Activated B cell treated with CpG ODN at 0.5 μM for 24 hours (primary cell): ENCODE measurements around the gene VEGFB. TPM values are rescaled to one million over a fixed set of nuclear protein-coding genes. Genes with fewer than 3 reads are reported as not detected.

ENCODE experiments used
- ATAC-seq: fragments of 200-7000 bp; cut with Tn5 transposase; one replicate; pipeline ENCODE4 v1.10.0; 2021; ENCODE audit warnings: low read depth, mild to moderate bottlenecking, moderate library complexity
- CTCF ChIA-PET: fragments of 350-600 bp; sonication (Branson Sonifier 250); formaldehyde crosslinking; loops from one replicate; lab custom pipeline; 2021; ENCODE audit warnings: antibody characterized with exemption; lab: Charles Lee
- POLR2A ChIA-PET: fragments of 350-600 bp; sonication (Branson Sonifier 250); formaldehyde crosslinking; loops from one replicate; lab custom pipeline; 2021; ENCODE audit warnings: antibody characterized with exemption; lab: Charles Lee
- DNase-seq: peaks from one replicate; pipeline ENCODE4 v3.0.0; 2022
- H3K27ac Mint-ChIP-seq: one replicate; pipeline ENCODE4 v1.8.0; 2020; ENCODE audit warnings: mixed read lengths
- H3K27me3 Mint-ChIP-seq: one replicate; pipeline ENCODE4 v1.8.0; 2021; ENCODE audit warnings: mixed read lengths
- H3K36me3 Mint-ChIP-seq: one replicate; pipeline ENCODE4 v1.8.0; 2021; ENCODE audit warnings: low read depth, mixed read lengths
- H3K4me1 Mint-ChIP-seq: one replicate; pipeline ENCODE4 v1.8.0; 2021; ENCODE audit warnings: mixed read lengths
- H3K4me3 Mint-ChIP-seq: one replicate; pipeline ENCODE4 v1.8.0; 2020; ENCODE audit warnings: mild to moderate bottlenecking, mixed read lengths
- H3K9me3 Mint-ChIP-seq: one replicate; pipeline ENCODE4 v1.8.0; 2020; ENCODE audit warnings: mixed read lengths
- intact Hi-C: fragments of 100-400 bp; cut with micrococcal nuclease; formaldehyde crosslinking; loops from one replicate; pipeline ENCODE4 v1.15.1; 2024
- total RNA-seq: library from RNA; stranded (reverse); gene quantifications from 2 replicates; pipeline ENCODE4 v1.2.3, GENCODE V29; 2022
- TF ChIP-seq, protein P1 (sequence below): fragments of 200-600 bp; IDR thresholded peaks from one replicate; pipeline ENCODE4 v1.8.0; 2022; ENCODE audit warnings: antibody characterized with exemption, mild to moderate bottlenecking

Gene VEGFB
- total RNA-seq, 1 donor from 2014 or later = 97.4 TPM

DNA sequence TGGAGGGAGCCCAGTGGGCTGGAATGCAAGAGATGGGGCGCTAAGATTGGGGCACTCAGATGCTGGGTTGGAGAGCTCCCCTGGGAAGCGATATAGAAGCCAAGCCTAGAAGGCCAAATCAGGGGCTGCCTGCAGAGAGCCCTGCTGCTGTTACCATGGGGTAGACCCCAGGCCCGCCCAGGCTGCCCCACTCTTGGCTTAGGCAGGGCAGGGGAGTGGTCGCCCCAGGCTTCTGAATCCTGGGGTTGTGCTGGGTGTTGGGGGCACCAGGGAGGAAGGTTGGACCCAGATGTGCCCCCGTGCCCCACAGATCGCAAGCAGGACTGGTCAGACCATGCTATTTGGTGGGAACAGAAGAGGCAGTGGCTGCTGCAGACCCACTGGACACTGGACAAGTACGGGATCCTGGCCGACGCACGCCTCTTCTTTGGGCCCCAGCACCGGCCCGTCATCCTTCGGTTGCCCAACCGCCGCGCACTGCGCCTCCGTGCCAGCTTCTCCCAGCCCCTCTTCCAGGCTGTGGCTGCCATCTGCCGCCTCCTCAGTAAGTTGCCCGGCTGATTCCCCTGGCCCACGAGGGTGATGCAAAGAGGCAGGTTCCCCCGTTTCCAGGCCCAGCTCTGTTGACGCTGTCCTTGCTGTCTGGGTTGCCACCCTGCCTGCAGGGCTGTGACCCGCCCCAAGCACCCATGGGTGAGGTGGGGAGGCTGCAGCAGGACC, 23.9 kb upstream of the VEGFB start:
- Mint-ChIP-seq H3K4me3 (no peak overlapping the region), H3K9me3 (no peaks in the 10 kb centered on the region), H3K36me3 (peaks cover 56% of the 10 kb centered on the region), H3K27me3 (no peaks in the 10 kb centered on the region), H3K27ac (no peak overlapping the region), H3K4me1 (peaks cover 63% of the 10 kb centered on the region)
- no peak for ATAC-seq
- ChIA-PET POLR2A (interaction anchor here (0.6 to 9.3 kb wide), 3 partner anchors 17 to 1209 kb away, joined by 3 to 191 read pairs (median 5); partner anchors contain the start of genes DNAJC4, NUDT22, PRDX5 and TRMT112), CTCF (no interaction called here)
- DNase-seq = no peak
- TF ChIP-seq, protein P1, sequence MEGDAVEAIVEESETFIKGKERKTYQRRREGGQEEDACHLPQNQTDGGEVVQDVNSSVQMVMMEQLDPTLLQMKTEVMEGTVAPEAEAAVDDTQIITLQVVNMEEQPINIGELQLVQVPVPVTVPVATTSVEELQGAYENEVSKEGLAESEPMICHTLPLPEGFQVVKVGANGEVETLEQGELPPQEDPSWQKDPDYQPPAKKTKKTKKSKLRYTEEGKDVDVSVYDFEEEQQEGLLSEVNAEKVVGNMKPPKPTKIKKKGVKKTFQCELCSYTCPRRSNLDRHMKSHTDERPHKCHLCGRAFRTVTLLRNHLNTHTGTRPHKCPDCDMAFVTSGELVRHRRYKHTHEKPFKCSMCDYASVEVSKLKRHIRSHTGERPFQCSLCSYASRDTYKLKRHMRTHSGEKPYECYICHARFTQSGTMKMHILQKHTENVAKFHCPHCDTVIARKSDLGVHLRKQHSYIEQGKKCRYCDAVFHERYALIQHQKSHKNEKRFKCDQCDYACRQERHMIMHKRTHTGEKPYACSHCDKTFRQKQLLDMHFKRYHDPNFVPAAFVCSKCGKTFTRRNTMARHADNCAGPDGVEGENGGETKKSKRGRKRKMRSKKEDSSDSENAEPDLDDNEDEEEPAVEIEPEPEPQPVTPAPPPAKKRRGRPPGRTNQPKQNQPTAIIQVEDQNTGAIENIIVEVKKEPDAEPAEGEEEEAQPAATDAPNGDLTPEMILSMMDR = no peak
- intact Hi-C loops = no loop called here

GRCh38 chr11:64211181-64211872, 23.1 kb upstream of the VEGFB start:
- TF ChIP-seq, protein P1 = no peak
- Mint-ChIP-seq H3K4me1 (peaks cover 59% of the 10 kb centered on the region), H3K36me3 (peaks cover 54% of the 10 kb centered on the region), H3K27ac (no peak overlapping the region), H3K9me3 (no peaks in the 10 kb centered on the region), H3K27me3 (no peaks in the 10 kb centered on the region), H3K4me3 (no peak overlapping the region)
- no peak for ATAC-seq
- intact Hi-C loops = no loop called here
- ChIA-PET CTCF (no interaction called here), POLR2A (interaction anchor here (0.6 to 9.3 kb wide), 2 partner anchors 16 to 21 kb away, joined by 5 to 191 read pairs; partner anchors contain the start of genes DNAJC4, NUDT22 and TRPT1)
- DNase-seq = no peak

GRCh38 chr11:64216879-64217278, 17.5 kb upstream of the VEGFB start:
- Mint-ChIP-seq H3K4me1 (peaks cover 37% of the 10 kb centered on the region), H3K27me3 (no peaks in the 10 kb centered on the region), H3K36me3 (peaks cover 63% of the 10 kb centered on the region), H3K4me3 (no peak overlapping the region), H3K9me3 (no peaks in the 10 kb centered on the region), H3K27ac (peak overlapping the region; percentile 46)
- ATAC-seq (peak; percentile 23), DNase-seq (no peak)
- CTCF ChIA-PET = interaction anchor here (1.1 to 3.5 kb wide), 3 partner anchors 9 to 86 kb away, joined by 3 to 29 read pairs (median 6); partner anchors contain the start of genes FERMT3, NUDT22 and TRPT1
- POLR2A ChIA-PET = interaction anchor here (0.7 to 6.3 kb wide), 6 partner anchors 9 to 101 kb away, joined by 3 to 37 read pairs (median 4); partner anchors contain the start of genes FERMT3, NUDT22, PRDX5 and TRPT1
- TF ChIP-seq, protein P1 = no peak
- intact Hi-C loops = no loop called here

DNA sequence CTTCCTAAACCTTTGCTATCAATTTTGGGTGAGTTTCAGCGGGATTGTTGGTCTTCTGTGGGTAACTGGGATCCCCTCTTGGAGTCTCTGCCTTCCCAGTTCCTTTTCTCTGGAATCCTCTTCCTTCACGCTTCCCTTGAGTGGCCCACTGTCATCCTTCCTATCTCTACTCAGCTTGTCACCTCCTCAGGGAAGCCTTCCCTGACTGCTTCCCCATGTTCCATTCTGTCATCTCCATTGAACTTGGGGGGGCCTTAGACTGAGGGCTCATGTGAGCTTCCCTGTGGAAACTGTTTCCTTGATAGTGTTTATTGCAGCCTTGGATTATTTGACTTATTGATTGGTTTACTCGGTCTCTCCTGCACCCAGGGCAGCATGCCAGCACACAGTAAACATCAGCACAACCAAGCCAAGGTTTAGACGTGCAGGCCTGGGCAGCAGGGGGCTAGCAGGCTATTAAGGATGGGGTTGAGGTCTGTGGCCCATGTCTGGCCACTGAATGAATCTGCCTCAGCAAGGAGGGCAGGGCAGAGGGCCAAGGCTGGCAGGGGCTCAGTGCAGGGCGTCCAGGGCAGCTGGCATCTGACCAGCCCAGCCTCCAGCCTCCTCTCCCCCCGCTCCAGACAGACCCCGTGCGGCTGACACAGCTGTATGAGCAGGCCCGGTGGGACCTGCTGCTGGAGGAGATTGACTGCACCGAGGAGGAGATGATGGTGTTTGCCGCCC, 15.6 kb upstream of the VEGFB start:
- no peak overlapping the region for H3K4me3 Mint-ChIP-seq
- H3K9me3 Mint-ChIP-seq = no peaks in the 10 kb centered on the region
- POLR2A ChIA-PET = interaction anchor here (0.9 to 6.3 kb wide), 3 partner anchors 8 to 52 kb away, joined by 3 to 37 read pairs (median 6); partner anchors contain the start of gene FERMT3
- no peaks in the 10 kb centered on the region for H3K27me3 Mint-ChIP-seq
- ATAC-seq (no peak), DNase-seq (no peak)
- intact Hi-C loops = no loop called here
- peaks cover 23% of the 10 kb centered on the region for H3K4me1 Mint-ChIP-seq
- TF ChIP-seq, protein P1 = no peak
- CTCF ChIA-PET = no interaction called here
- H3K36me3 Mint-ChIP-seq = peaks cover 62% of the 10 kb centered on the region
- no peak overlapping the region for H3K27ac Mint-ChIP-seq
